Neural crest cell (in vitro differentiated cells): ENCODE data around the gene PRR11. TPM values are rescaled to one million over a fixed set of nuclear protein-coding genes. Genes with fewer than 3 reads are reported as not detected.

Source experiments
- DNase-seq: peaks from one replicate; pipeline ENCODE4 v3.0.0; 2021; ENCODE audit warnings: low read depth, mixed read lengths, low spot score
- H3K27ac Mint-ChIP-seq: one replicate; pipeline ENCODE4 v1.8.0; 2021; ENCODE audit warnings: mild to moderate bottlenecking, mixed read lengths; ENCODE audit not compliant: unreplicated experiment
- H3K27me3 Mint-ChIP-seq: 2 replicates; pipeline ENCODE4 v1.8.0; 2021; ENCODE audit warnings: low read depth, mild to moderate bottlenecking, mixed read lengths
- H3K36me3 Mint-ChIP-seq: 2 replicates; pipeline ENCODE4 v1.8.0; 2021; ENCODE audit warnings: low read depth, mild to moderate bottlenecking, mixed read lengths
- H3K4me1 Mint-ChIP-seq: 2 replicates; pipeline ENCODE4 v1.8.0; 2021; ENCODE audit warnings: mixed read lengths
- H3K4me3 Mint-ChIP-seq: one replicate; pipeline ENCODE4 v1.8.0; 2021; ENCODE audit warnings: mild to moderate bottlenecking, mixed read lengths
- H3K9me3 Mint-ChIP-seq: 2 replicates; pipeline ENCODE4 v1.8.0; 2021; ENCODE audit warnings: mixed read lengths
- total RNA-seq: library from RNA; stranded (reverse); gene quantifications from 2 replicates; pipeline ENCODE4 v1.2.1, GENCODE V29; 2021
- TF ChIP-seq, protein P1 (sequence below): fragments of 200-600 bp; sonication (generic); conservative IDR thresholded peaks from 2 replicates; pipeline ENCODE4 v1.5.0; 2021; ENCODE audit warnings: antibody characterized with exemption, mild to moderate bottlenecking

The PRR11 gene
- total RNA-seq, 1 donor from 2014 or later, result 77.2 TPM

DNA sequence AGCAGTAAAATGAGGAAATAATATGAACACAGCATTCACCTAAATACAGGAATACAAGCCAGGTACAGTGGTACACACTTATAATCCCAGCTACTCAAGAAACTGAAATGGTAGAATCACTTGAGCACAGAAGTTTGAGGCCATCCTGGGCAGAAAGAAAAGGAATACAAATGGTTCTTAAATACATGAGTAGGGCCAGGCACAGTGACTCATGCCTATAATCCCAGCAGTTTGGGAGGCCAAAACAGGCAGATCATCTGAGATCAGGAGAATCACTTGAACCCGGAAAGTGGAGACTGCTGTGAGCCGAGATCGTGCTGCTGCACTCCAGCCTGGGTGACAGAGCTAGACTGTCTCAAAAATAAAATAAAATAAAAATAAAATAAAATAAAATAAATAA lies 31.3 kb downstream of the PRR11 start:
- Mint-ChIP-seq H3K9me3 (no peaks in the 10 kb centered on the region), H3K27ac (no peak overlapping the region), H3K4me3 (no peak overlapping the region), H3K4me1 (no peaks in the 10 kb centered on the region), H3K36me3 (peaks cover 25% of the 10 kb centered on the region), H3K27me3 (no peaks in the 10 kb centered on the region)
- no peak for DNase-seq
- TF ChIP-seq, protein P1, sequence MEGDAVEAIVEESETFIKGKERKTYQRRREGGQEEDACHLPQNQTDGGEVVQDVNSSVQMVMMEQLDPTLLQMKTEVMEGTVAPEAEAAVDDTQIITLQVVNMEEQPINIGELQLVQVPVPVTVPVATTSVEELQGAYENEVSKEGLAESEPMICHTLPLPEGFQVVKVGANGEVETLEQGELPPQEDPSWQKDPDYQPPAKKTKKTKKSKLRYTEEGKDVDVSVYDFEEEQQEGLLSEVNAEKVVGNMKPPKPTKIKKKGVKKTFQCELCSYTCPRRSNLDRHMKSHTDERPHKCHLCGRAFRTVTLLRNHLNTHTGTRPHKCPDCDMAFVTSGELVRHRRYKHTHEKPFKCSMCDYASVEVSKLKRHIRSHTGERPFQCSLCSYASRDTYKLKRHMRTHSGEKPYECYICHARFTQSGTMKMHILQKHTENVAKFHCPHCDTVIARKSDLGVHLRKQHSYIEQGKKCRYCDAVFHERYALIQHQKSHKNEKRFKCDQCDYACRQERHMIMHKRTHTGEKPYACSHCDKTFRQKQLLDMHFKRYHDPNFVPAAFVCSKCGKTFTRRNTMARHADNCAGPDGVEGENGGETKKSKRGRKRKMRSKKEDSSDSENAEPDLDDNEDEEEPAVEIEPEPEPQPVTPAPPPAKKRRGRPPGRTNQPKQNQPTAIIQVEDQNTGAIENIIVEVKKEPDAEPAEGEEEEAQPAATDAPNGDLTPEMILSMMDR, result no peak

DNA sequence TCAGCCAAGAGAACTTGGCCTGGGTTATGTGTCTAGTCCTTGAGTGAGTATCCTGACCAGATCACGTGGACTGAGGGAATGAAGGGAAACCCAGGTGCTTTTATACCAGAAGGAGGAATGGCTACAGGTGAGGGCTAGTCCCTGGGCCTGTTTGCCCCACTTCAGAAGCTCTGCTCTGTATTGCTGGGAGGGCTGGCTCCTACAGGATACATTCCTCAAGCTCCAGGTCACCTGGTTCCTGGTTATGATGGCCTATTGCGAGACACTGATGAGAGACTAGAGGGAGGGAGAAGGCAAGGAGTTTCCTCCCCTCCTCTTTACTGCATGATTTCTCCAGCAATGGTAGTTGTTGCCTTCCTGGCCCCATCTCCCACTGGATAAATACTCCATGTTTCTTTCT lies 35.3 kb downstream of the PRR11 start:
- H3K9me3 Mint-ChIP-seq, result no peaks in the 10 kb centered on the region
- H3K4me1 Mint-ChIP-seq, result no peaks in the 10 kb centered on the region
- no peaks in the 10 kb centered on the region for H3K27me3 Mint-ChIP-seq
- H3K4me3 Mint-ChIP-seq, result no peak overlapping the region
- no peak for DNase-seq
- H3K36me3 Mint-ChIP-seq, result peaks cover 17% of the 10 kb centered on the region
- TF ChIP-seq, protein P1, result no peak
- no peak overlapping the region for H3K27ac Mint-ChIP-seq

DNA sequence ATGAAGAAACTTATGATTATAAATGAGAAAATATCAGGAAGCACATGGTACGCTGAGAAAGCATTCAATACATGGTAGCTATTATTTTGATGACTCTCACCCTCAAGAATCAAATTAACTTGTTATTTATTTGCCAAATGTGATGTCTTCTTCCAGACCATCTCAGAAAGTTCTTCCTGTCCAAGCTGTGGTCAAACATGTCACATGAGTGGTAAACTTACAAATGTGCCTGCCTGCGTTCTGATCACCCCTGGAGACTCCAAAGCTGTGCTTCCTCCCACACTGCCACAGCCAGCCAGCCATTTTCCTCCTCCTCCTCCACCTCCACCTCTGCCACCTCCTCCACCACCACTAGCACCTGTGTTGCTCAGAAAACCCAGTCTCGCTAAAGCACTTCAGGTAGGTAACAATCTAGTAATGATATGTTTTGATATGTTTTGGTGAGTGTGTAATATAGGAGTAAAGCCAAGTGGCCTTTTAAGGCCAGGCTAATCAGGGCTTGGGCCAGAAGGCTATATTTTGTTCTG lies 37.9 kb downstream of the PRR11 start:
- no peak overlapping the region for H3K4me3 Mint-ChIP-seq
- no peaks in the 10 kb centered on the region for H3K4me1 Mint-ChIP-seq
- no peak for DNase-seq
- peaks cover 11% of the 10 kb centered on the region for H3K36me3 Mint-ChIP-seq
- TF ChIP-seq, protein P1, result no peak
- no peaks in the 10 kb centered on the region for H3K9me3 Mint-ChIP-seq
- H3K27me3 Mint-ChIP-seq, result no peaks in the 10 kb centered on the region
- no peak overlapping the region for H3K27ac Mint-ChIP-seq

DNA sequence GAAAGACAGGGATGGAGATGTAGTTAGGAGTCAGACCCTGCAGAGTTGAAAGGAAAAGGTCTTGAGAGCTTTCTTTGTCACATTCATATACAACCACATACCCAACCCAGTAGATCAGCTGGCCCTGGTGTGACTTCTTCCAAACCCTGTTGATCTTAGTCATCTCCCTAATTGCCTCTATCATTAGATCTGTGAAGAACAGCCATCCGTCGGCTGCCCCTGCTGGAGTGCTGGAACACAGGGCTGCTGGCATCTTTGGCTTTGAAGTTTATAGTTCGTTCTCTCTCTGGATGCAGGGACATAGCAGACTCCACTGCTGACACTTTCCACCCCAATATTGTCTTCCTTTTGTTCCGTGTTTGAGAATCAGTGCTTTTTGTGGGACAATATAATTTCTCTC lies 43.9 kb downstream of the PRR11 start:
- Mint-ChIP-seq H3K4me1 (no peaks in the 10 kb centered on the region), H3K27me3 (no peaks in the 10 kb centered on the region), H3K4me3 (no peak overlapping the region), H3K27ac (no peak overlapping the region), H3K9me3 (no peaks in the 10 kb centered on the region), H3K36me3 (peaks cover 8% of the 10 kb centered on the region)
- no peak for DNase-seq
- TF ChIP-seq, protein P1, result no peak

DNA sequence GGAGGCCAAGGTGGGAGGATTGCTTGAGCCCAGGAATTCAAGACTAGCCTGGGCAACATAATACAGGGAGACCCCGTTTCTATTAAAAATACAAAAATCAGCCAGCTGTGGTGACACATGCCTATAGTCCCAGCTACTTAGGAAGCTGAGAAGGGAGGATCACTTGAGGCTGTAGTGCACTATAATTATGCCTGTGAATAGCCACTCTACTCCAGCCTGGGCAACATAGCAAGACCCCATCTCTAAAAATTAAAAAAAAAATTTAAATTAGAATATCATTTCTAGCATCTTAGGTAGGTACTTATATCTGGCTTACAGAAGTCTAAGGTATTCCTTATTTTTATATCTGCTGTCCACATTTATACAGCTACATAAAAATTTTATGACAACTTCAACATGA lies 46.8 kb downstream of the PRR11 start:
- H3K4me3 Mint-ChIP-seq, result no peak overlapping the region
- no peaks in the 10 kb centered on the region for H3K4me1 Mint-ChIP-seq
- H3K27me3 Mint-ChIP-seq, result no peaks in the 10 kb centered on the region
- no peak for DNase-seq
- TF ChIP-seq, protein P1, result no peak
- H3K36me3 Mint-ChIP-seq, result peaks cover 8% of the 10 kb centered on the region
- no peak overlapping the region for H3K27ac Mint-ChIP-seq
- H3K9me3 Mint-ChIP-seq, result no peaks in the 10 kb centered on the region
